ENCODE results near the gene SPPL3.

DNA sequence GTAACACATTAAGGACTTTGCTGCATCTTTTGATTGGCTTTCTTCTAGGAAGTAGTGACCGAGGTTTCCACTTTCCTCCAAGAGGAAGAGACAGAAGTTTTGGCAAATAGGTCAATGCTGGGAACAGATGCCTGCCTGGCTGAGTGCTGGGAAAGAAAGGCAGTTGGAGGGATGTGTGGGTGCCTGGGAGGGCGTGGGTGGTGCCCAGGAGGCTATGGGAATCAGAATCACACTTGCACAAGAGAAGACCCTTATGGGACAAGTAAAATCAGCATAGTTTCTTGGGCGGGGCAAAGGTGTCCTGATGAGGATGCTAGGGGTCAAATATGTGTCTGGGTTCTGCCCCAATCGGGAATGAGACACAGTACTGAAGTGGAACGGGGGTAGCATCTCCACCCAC lies 179.4 kb downstream of the SPPL3 start:
- TF ChIP-seq ELF1 (IDR thresholded peaks at IDR 0.05; ENCODE audit: borderline replicate concordance, low read depth), result no peak
- TF ChIP-seq, protein P1, sequence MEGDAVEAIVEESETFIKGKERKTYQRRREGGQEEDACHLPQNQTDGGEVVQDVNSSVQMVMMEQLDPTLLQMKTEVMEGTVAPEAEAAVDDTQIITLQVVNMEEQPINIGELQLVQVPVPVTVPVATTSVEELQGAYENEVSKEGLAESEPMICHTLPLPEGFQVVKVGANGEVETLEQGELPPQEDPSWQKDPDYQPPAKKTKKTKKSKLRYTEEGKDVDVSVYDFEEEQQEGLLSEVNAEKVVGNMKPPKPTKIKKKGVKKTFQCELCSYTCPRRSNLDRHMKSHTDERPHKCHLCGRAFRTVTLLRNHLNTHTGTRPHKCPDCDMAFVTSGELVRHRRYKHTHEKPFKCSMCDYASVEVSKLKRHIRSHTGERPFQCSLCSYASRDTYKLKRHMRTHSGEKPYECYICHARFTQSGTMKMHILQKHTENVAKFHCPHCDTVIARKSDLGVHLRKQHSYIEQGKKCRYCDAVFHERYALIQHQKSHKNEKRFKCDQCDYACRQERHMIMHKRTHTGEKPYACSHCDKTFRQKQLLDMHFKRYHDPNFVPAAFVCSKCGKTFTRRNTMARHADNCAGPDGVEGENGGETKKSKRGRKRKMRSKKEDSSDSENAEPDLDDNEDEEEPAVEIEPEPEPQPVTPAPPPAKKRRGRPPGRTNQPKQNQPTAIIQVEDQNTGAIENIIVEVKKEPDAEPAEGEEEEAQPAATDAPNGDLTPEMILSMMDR (IDR thresholded peaks at IDR 0.05 in 2 of 3, conservative IDR thresholded peaks at IDR 0.05 in 1 of 3; ENCODE audit: borderline replicate concordance in 1 of 3, insufficient read depth in 1 of 3, low read depth in 2 of 3, low read length in 2 of 3), result no peak
- no peak for TF ChIP-seq SP1 (IDR thresholded peaks at IDR 0.05; ENCODE audit: low read depth)
- TF ChIP-seq CEBPB (IDR thresholded peaks at IDR 0.05; ENCODE audit: low read depth), result no peak
- TF ChIP-seq SRF (IDR thresholded peaks at IDR 0.05; ENCODE audit: low read depth), result no peak
- TF ChIP-seq CBX3 (IDR thresholded peaks at IDR 0.05; ENCODE audit: low read depth), result no peak
- TF ChIP-seq, protein P2, sequence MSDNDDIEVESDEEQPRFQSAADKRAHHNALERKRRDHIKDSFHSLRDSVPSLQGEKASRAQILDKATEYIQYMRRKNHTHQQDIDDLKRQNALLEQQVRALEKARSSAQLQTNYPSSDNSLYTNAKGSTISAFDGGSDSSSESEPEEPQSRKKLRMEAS (IDR thresholded peaks at IDR 0.05), result no peak
- TF ChIP-seq POLR2A (IDR thresholded peaks at IDR 0.05; ENCODE audit: borderline replicate concordance, extremely low read depth, insufficient read depth, insufficient read length), result no peak
- TF ChIP-seq JUND (IDR thresholded peaks at IDR 0.05), result no peak
- TF ChIP-seq EZH2phosphoT487 (IDR thresholded peaks at IDR 0.05; ENCODE audit: borderline replicate concordance), result no peak
- no peak for TF ChIP-seq EZH2 (IDR thresholded peaks at IDR 0.05)
- TF ChIP-seq SIN3A (IDR thresholded peaks at IDR 0.05; ENCODE audit: low read depth), result no peak
- TF ChIP-seq, protein P3, sequence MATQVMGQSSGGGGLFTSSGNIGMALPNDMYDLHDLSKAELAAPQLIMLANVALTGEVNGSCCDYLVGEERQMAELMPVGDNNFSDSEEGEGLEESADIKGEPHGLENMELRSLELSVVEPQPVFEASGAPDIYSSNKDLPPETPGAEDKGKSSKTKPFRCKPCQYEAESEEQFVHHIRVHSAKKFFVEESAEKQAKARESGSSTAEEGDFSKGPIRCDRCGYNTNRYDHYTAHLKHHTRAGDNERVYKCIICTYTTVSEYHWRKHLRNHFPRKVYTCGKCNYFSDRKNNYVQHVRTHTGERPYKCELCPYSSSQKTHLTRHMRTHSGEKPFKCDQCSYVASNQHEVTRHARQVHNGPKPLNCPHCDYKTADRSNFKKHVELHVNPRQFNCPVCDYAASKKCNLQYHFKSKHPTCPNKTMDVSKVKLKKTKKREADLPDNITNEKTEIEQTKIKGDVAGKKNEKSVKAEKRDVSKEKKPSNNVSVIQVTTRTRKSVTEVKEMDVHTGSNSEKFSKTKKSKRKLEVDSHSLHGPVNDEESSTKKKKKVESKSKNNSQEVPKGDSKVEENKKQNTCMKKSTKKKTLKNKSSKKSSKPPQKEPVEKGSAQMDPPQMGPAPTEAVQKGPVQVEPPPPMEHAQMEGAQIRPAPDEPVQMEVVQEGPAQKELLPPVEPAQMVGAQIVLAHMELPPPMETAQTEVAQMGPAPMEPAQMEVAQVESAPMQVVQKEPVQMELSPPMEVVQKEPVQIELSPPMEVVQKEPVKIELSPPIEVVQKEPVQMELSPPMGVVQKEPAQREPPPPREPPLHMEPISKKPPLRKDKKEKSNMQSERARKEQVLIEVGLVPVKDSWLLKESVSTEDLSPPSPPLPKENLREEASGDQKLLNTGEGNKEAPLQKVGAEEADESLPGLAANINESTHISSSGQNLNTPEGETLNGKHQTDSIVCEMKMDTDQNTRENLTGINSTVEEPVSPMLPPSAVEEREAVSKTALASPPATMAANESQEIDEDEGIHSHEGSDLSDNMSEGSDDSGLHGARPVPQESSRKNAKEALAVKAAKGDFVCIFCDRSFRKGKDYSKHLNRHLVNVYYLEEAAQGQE (IDR thresholded peaks at IDR 0.05; ENCODE audit: low read depth), result no peak

Data from HCT116 (cell line).